RWPE2 (cell line): Measurements from ENCODE around the gene THAP3.

ENCODE experiments used
- ATAC-seq: fragments of 200-7000 bp; cut with Tn5 transposase; 3 replicates; pipeline ENCODE4 v1.9.1; 2021; ENCODE audit warnings: low read depth
- DNase-seq: peaks from one replicate; pipeline ENCODE4 v3.0.0-alpha.2; 2020; ENCODE audit warnings: low spot score
- H3K27ac ChIP-seq: fragments of 450-650 bp; 2 replicates; pipeline ENCODE4 v1.5.1; 2017; ENCODE audit warnings: mild to moderate bottlenecking; ENCODE audit not compliant: poor library complexity, severe bottlenecking
- H3K27me3 ChIP-seq: fragments of 250-450 bp; sonication (Bioruptor Pico); 2 replicates; pipeline ENCODE4 v1.5.1; 2021; ENCODE audit warnings: mild to moderate bottlenecking, moderate library complexity; ENCODE audit not compliant: insufficient read depth, poor library complexity, severe bottlenecking
- H3K36me3 ChIP-seq: fragments of 250-450 bp; sonication (Bioruptor Pico); 2 replicates; pipeline ENCODE4 v1.5.1; 2020; ENCODE audit warnings: low read depth, mild to moderate bottlenecking, moderate library complexity
- H3K4me1 ChIP-seq: fragments of 250-450 bp; sonication (Bioruptor Pico); 2 replicates; pipeline ENCODE4 v1.5.1; 2021; ENCODE audit warnings: mild to moderate bottlenecking, moderate library complexity; ENCODE audit not compliant: insufficient read depth, poor library complexity, severe bottlenecking
- H3K4me3 ChIP-seq: fragments of 250-450 bp; sonication (Bioruptor Pico); 2 replicates; pipeline ENCODE4 v1.5.1; 2021; ENCODE audit warnings: mild to moderate bottlenecking, moderate library complexity; ENCODE audit not compliant: severe bottlenecking
- H3K9me3 ChIP-seq: fragments of 250-450 bp; sonication (Bioruptor Pico); 2 replicates; pipeline ENCODE4 v1.5.1; 2021; ENCODE audit warnings: mild to moderate bottlenecking, moderate library complexity; ENCODE audit not compliant: severe bottlenecking
- CTCF ChIP-seq: fragments of 450-650 bp; IDR thresholded peaks from one replicate; pipeline ENCODE4 v1.5.1; 2017; ENCODE audit warnings: mild to moderate bottlenecking, moderate library complexity; ENCODE audit not compliant: poor library complexity, severe bottlenecking

THAP3 gene

GRCh38 chr1:6584126-6585080 lies 40.3 kb upstream of the THAP3 start:
- H3K4me3 ChIP-seq, result no peak overlapping the region
- DNase-seq, result no peak
- no peaks in the 10 kb centered on the region for H3K27me3 ChIP-seq
- H3K36me3 ChIP-seq, result peaks cover 36% of the 10 kb centered on the region
- H3K4me1 ChIP-seq, result peaks cover 29% of the 10 kb centered on the region
- H3K9me3 ChIP-seq, result no peaks in the 10 kb centered on the region
- ATAC-seq, result no peak
- no peak for TF ChIP-seq CTCF
- H3K27ac ChIP-seq, result no peak overlapping the region

GRCh38 chr1:6585081-6585722 lies 39.5 kb upstream of the THAP3 start:
- Histone ChIP-seq H3K4me3 (no peak overlapping the region), H3K27ac (no peak overlapping the region), H3K4me1 (peaks cover 29% of the 10 kb centered on the region), H3K9me3 (no peaks in the 10 kb centered on the region), H3K27me3 (no peaks in the 10 kb centered on the region), H3K36me3 (peaks cover 44% of the 10 kb centered on the region)
- no peak for TF ChIP-seq CTCF
- no peak for ATAC-seq
- DNase-seq, result no peak

GRCh38 chr1:6585841-6586240 lies 38.8 kb upstream of the THAP3 start:
- no peak for DNase-seq
- peaks cover 50% of the 10 kb centered on the region for H3K36me3 ChIP-seq

GRCh38 chr1:6586404-6586816 lies 38.3 kb upstream of the THAP3 start:
- no peak for TF ChIP-seq CTCF
- DNase-seq (no peak), ATAC-seq (no peak)
- Histone ChIP-seq H3K27ac (peak overlapping the region; percentile 60), H3K4me3 (no peak overlapping the region), H3K27me3 (no peaks in the 10 kb centered on the region), H3K36me3 (peaks cover 48% of the 10 kb centered on the region), H3K4me1 (peaks cover 26% of the 10 kb centered on the region), H3K9me3 (no peaks in the 10 kb centered on the region)

More at GRCh38 chr1:6585841-6586240, 38.8 kb upstream of the THAP3 start:
- Histone ChIP-seq H3K4me1 (peaks cover 29% of the 10 kb centered on the region), H3K4me3 (no peak overlapping the region), H3K27me3 (no peaks in the 10 kb centered on the region), H3K27ac (no peak overlapping the region), H3K9me3 (no peaks in the 10 kb centered on the region)
- no peak for TF ChIP-seq CTCF
- ATAC-seq, result no peak
